Measurements from ENCODE around the gene GALNT18.

DNA sequence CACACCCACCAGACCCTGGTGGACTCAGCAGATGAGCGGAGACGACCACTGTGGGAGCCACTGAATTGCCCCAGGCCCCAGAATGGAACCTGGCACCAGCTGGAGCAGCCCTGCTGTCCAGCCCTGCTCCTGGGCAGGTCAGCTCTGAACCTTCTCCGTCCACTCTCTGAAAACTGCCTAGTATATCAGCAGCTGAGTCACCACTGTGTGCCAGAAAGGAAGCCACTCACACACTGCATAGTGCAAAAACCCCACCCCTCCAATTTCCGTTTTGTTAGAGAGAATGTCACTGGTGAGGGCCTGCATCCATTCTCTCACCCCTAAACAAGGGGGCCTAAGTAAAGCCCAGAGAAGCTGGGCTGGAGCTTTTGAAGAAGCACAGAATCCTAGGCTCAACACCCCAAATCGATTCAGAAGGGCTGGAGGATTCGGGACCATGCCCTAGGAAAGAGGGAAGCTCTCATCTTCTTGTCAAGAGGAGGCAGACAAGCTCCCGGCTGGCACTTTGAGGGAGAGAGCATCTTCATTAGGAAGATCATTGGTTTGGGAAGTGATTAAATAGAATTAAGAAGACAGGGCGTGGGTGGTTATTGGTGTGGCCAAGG is 44.5 kb downstream of the GALNT18 start:
- TF ChIP-seq, protein P1, sequence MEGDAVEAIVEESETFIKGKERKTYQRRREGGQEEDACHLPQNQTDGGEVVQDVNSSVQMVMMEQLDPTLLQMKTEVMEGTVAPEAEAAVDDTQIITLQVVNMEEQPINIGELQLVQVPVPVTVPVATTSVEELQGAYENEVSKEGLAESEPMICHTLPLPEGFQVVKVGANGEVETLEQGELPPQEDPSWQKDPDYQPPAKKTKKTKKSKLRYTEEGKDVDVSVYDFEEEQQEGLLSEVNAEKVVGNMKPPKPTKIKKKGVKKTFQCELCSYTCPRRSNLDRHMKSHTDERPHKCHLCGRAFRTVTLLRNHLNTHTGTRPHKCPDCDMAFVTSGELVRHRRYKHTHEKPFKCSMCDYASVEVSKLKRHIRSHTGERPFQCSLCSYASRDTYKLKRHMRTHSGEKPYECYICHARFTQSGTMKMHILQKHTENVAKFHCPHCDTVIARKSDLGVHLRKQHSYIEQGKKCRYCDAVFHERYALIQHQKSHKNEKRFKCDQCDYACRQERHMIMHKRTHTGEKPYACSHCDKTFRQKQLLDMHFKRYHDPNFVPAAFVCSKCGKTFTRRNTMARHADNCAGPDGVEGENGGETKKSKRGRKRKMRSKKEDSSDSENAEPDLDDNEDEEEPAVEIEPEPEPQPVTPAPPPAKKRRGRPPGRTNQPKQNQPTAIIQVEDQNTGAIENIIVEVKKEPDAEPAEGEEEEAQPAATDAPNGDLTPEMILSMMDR (IDR thresholded peaks at IDR 0.05): no peak
- no peak for TF ChIP-seq POLR2A (IDR thresholded peaks at IDR 0.05)

Measured in ovary (tissue), 3 donors.